ENCODE results near the gene SCYL2. TPM values are rescaled to one million over a fixed set of nuclear protein-coding genes. Genes with fewer than 3 reads are reported as not detected.
"Not testable (repeated sequence)": the region's sequence is repeated elsewhere in the genome, so short reads cannot be mapped to it uniquely, and the experiment has no call there.

SCYL2 gene
- total and polyA plus RNA-seq, 10 of the 15 experiments (the other 5 are each of a cell fraction or from before 2014, with no cell fraction given), result 5.4 to 34.3 (median 26.9) TPM

GRCh38 chr12:100293017-100293416, 26.0 kb downstream of the SCYL2 start (continued):
- TF ChIP-seq ZBTB40 (IDR thresholded peaks at IDR 0.05; ENCODE audit: borderline replicate concordance) (no peak), NRF1 (conservative IDR thresholded peaks at IDR 0.05; ENCODE audit: low read depth, low read length) (no peak), CHD2 (IDR thresholded peaks at IDR 0.05; ENCODE audit: borderline replicate concordance, low read depth, low read length) (no peak), DPF2 (IDR thresholded peaks at IDR 0.05) (no peak), KLF5 (IDR thresholded peaks at IDR 0.05; ENCODE audit: partially characterized antibody) (no peak), RELA (IDR thresholded peaks at IDR 0.05; ENCODE audit: borderline replicate concordance, partially characterized antibody) (no peak), HDAC2 (IDR thresholded peaks at IDR 0.05) (no peak), FOXM1 (IDR thresholded peaks at IDR 0.05; ENCODE audit: low read depth, low read length) (no peak)
- TF ChIP-seq, protein P1, sequence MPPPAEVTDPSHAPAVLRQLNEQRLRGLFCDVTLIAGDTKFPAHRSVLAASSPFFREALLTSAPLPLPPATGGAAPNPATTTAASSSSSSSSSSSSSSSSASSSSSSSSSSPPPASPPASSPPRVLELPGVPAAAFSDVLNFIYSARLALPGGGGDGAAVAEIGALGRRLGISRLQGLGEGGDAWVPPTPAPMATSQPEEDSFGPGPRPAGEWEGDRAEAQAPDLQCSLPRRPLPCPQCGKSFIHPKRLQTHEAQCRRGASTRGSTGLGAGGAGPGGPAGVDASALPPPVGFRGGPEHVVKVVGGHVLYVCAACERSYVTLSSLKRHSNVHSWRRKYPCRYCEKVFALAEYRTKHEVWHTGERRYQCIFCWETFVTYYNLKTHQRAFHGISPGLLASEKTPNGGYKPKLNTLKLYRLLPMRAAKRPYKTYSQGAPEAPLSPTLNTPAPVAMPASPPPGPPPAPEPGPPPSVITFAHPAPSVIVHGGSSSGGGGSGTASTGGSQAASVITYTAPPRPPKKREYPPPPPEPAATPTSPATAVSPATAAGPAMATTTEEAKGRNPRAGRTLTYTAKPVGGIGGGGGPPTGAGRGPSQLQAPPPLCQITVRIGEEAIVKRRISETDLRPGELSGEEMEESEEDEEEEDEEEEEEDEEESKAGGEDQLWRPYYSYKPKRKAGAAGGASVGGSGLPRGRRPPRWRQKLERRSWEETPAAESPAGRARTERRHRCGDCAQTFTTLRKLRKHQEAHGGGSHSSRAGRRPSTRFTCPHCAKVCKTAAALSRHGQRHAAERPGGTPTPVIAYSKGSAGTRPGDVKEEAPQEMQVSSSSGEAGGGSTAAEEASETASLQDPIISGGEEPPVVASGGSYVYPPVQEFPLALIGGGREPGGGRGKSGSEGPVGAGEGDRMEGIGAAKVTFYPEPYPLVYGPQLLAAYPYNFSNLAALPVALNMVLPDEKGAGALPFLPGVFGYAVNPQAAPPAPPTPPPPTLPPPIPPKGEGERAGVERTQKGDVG (CRISPR knock-in tag; IDR thresholded peaks at IDR 0.05), result no peak

- POLR2A ChIA-PET; H3K4me2 ChIP-seq (ENCODE audit: control insufficient read depth, insufficient read depth); CTCF ChIA-PET; H3K27ac ChIP-seq (ENCODE audit: control insufficient read depth, insufficient read depth); H3K79me2 ChIP-seq (ENCODE audit: control insufficient read depth, insufficient read depth, low read length); H3K9me3 ChIP-seq (replicated peaks; ENCODE audit: control insufficient read depth, insufficient read depth, low read length); H3K4me1 ChIP-seq (ENCODE audit: control insufficient read depth, insufficient read depth, low read length); FAIRE-seq; in situ Hi-C loops (cut with MboI); ATAC-seq; DNase-seq (ENCODE audit: low read depth, low spot score); H3K27me3 ChIP-seq (replicated peaks in 1 of 2; ENCODE audit: control insufficient read depth in 2 of 2, insufficient read depth in 2 of 2, low read length in 1 of 2); H3K36me3 ChIP-seq (ENCODE audit: control insufficient read depth in 2 of 2, insufficient read depth in 2 of 2, low read length in 1 of 2); H2AFZ ChIP-seq (ENCODE audit: control insufficient read depth, low read depth, low read length); H3K4me3 ChIP-seq; BruUV-seq (replicated peaks); H3K9ac ChIP-seq (ENCODE audit: control insufficient read depth, insufficient read depth, low read length); H4K20me1 ChIP-seq (ENCODE audit: control insufficient read depth, insufficient read depth); SMC1A ChIA-PET (ENCODE audit: uncharacterized antibody, unreplicated experiment); RAD21 ChIA-PET (ENCODE audit: unreplicated experiment); intact Hi-C loops (cut with micrococcal nuclease; ENCODE audit: unreplicated experiment): not testable (repeated sequence)
- WGBS (ENCODE audit: insufficient coverage, insufficient replicate concordance, low lambda C conversion rate, missing lambda C conversion rate), result 100% methylated on average over 1 of the region's 24 CpGs
Measured at GRCh38 chr12:100294366-100294765, 27.4 kb downstream of the SCYL2 start.

Data from GM12878 (cell line).